HepG2 (cell line): ENCODE data around the gene WDSUB1. TPM values are rescaled to one million over a fixed set of nuclear protein-coding genes. Genes with fewer than 3 reads are reported as not detected.

Source experiments
- CAMTA2 ChIP-seq: sonication (generic); formaldehyde crosslinking; IDR thresholded peaks from 2 replicates; pipeline ENCODE4 v1.4.0; 2020; ENCODE audit warnings: mild to moderate bottlenecking, missing genetic modification reagents, borderline replicate concordance
- CREB3 ChIP-seq: sonication (generic); formaldehyde crosslinking; IDR thresholded peaks from 2 replicates; pipeline ENCODE4 v1.5.0; 2020; ENCODE audit warnings: missing genetic modification reagents
- HIVEP1 ChIP-seq: sonication (generic); formaldehyde crosslinking; IDR thresholded peaks from 2 replicates; pipeline ENCODE4 v1.4.0; 2020; ENCODE audit warnings: mild to moderate bottlenecking, missing genetic modification reagents
- HOXA7 ChIP-seq: sonication (generic); formaldehyde crosslinking; IDR thresholded peaks from 2 replicates; pipeline ENCODE4 v1.8.1; 2022; ENCODE audit warnings: mild to moderate bottlenecking, missing genetic modification reagents, moderate library complexity
- IKZF4 ChIP-seq: sonication (generic); formaldehyde crosslinking; IDR thresholded peaks from 2 replicates; pipeline ENCODE4 v1.5.1; 2020; ENCODE audit warnings: borderline replicate concordance, mild to moderate bottlenecking, low read depth, missing genetic modification reagents; ENCODE audit errors: not compliant biosample characterization
- MYPOP ChIP-seq: sonication (generic); formaldehyde crosslinking; IDR thresholded peaks from 2 replicates; pipeline ENCODE4 v1.8.1; 2023; ENCODE audit warnings: mild to moderate bottlenecking, moderate library complexity, missing genetic modification reagents
- NKX3-1 ChIP-seq: sonication (generic); formaldehyde crosslinking; IDR thresholded peaks from 2 replicates; pipeline ENCODE4 v1.5.0; 2020; ENCODE audit warnings: missing genetic modification reagents
- PRMT3 ChIP-seq: sonication (generic); formaldehyde crosslinking; IDR thresholded peaks from 2 replicates; pipeline ENCODE4 v1.8.1; 2022; ENCODE audit warnings: low read depth, mild to moderate bottlenecking, moderate library complexity, missing genetic modification reagents, borderline replicate concordance
- SRSF9 ChIP-seq: fragments of 200-400 bp; formaldehyde crosslinking; IDR thresholded peaks from 2 replicates; pipeline ENCODE4 v1.6.1; 2018; ENCODE audit warnings: borderline replicate concordance, mild to moderate bottlenecking, low read depth, low read length; ENCODE audit not compliant: insufficient read depth, poor library complexity, severe bottlenecking
- TFDP2 ChIP-seq: sonication (generic); formaldehyde crosslinking; IDR thresholded peaks from 2 replicates; pipeline ENCODE4 v1.4.0; 2020; ENCODE audit warnings: missing genetic modification reagents
- THRA ChIP-seq: sonication (generic); formaldehyde crosslinking; IDR thresholded peaks from 2 replicates; pipeline ENCODE4 v1.4.0; 2020; ENCODE audit warnings: missing genetic modification reagents, borderline replicate concordance
- ZFAT ChIP-seq: sonication (generic); formaldehyde crosslinking; conservative IDR thresholded peaks from 2 replicates; pipeline ENCODE4 v1.8.1; 2023; ENCODE audit warnings: missing genetic modification reagents, inconsistent platforms
- ZFP41 ChIP-seq: sonication (generic); formaldehyde crosslinking; IDR thresholded peaks from 2 replicates; pipeline ENCODE4 v1.4.0; 2020; ENCODE audit warnings: mild to moderate bottlenecking, missing genetic modification reagents, borderline replicate concordance
- ZNF232 ChIP-seq: sonication (generic); formaldehyde crosslinking; IDR thresholded peaks from 2 replicates; pipeline ENCODE4 v1.4.0; 2020; ENCODE audit warnings: missing genetic modification reagents, borderline replicate concordance
- ZNF503 ChIP-seq: sonication (generic); formaldehyde crosslinking; IDR thresholded peaks from 2 replicates; pipeline ENCODE4 v1.4.0; 2020; ENCODE audit warnings: missing genetic modification reagents
- ZNF569 ChIP-seq: sonication (generic); formaldehyde crosslinking; IDR thresholded peaks from 2 replicates; pipeline ENCODE4 v1.5.0; 2020; ENCODE audit warnings: mild to moderate bottlenecking, missing genetic modification reagents, moderate library complexity, borderline replicate concordance
- ZNF570 ChIP-seq: sonication (generic); formaldehyde crosslinking; IDR thresholded peaks from 2 replicates; pipeline ENCODE4 v1.4.0; 2020; ENCODE audit warnings: mild to moderate bottlenecking, missing genetic modification reagents, borderline replicate concordance
- polyA plus RNA-seq, 8 experiments: library from polyadenylated mRNA; depleted of rRNA in 3 of 8; stranded (reverse) in 7 of 8; unstranded in 1 of 8; fragments of >200 nt; fragmentation: Illumina TruSeq in 4 of 8; extraction: Trizol in 4 of 8; gene quantifications; 2 replicates each; pipeline versions ENCODE4 v1.2.1 to v1.2.3, GENCODE V29; 2011 to 2016; ENCODE audit warnings: low read depth in 4 of 8, missing spikeins in 1 of 8, mixed read lengths in 1 of 8; ENCODE audit not compliant: insufficient read depth in 1 of 8
- total RNA-seq, 5 experiments: library from RNA; depleted of rRNA; stranded (reverse); fragments of >200 nt; fragmentation: Illumina TruSeq; extraction: Trizol; gene quantifications; 2 replicates each; pipeline ENCODE4 v1.2.3, GENCODE V29; 2016; ENCODE audit warnings: low read depth in 1 of 5

Gene WDSUB1
- total and polyA plus RNA-seq, 2 of the 13 experiments (the other 11 are each of a cell fraction or from before 2014, with no cell fraction given), result 10.1 to 10.7 TPM

- TF ChIP-seq HOXA7, result no peak
- TF ChIP-seq ZFAT (CRISPR knock-in tag), result peak; percentile 90; the same call in 1 of the 2 replicates
- peak; percentile 20; the same call in 1 of the 2 replicates for TF ChIP-seq MYPOP (CRISPR knock-in tag)
- no peak; the same call in 1 of the 2 replicates for TF ChIP-seq PRMT3 (CRISPR knock-in tag)
- no peak for TF ChIP-seq ZFP41
- TF ChIP-seq CREB3 (CRISPR knock-in tag), result peak; percentile 99
- peak; percentile 87; the same call in 1 of the 2 replicates for TF ChIP-seq ZNF570 (CRISPR knock-in tag)
- peak; percentile 94 for TF ChIP-seq IKZF4 (CRISPR knock-in tag)
- no peak for TF ChIP-seq SRSF9
- TF ChIP-seq HIVEP1 (CRISPR knock-in tag), result peak; percentile 57; the same call in 1 of the 2 replicates
- TF ChIP-seq CAMTA2 (CRISPR knock-in tag), result no peak
- no peak for TF ChIP-seq ZNF232 (CRISPR knock-in tag)
- TF ChIP-seq TFDP2 (CRISPR knock-in tag), result peak; percentile 89
- 0 out of 2 replicates have a peak, but pooled peaks have one; percentile 46 for TF ChIP-seq NKX3-1 (CRISPR knock-in tag)
- TF ChIP-seq THRA (CRISPR knock-in tag), result 0 out of 2 replicates have a peak, but pooled peaks have one; percentile 6
- TF ChIP-seq ZNF569 (CRISPR knock-in tag), result no peak
- no peak for TF ChIP-seq ZNF503
These were observed at the start of gene WDSUB1 (continued) for GRCh38 chr2:159285929-159286708.
